Skeletal muscle satellite cell (primary cell): ENCODE measurements around the gene ATXN1.

Source experiments
- H3K27me3 ChIP-seq: 2 replicates; pipeline ENCODE4 v1.7.0; 2013; ENCODE audit warnings: low read length; ENCODE audit not compliant: control insufficient read depth, insufficient read depth
- H3K36me3 ChIP-seq: 2 replicates; pipeline ENCODE4 v1.7.0; 2013; ENCODE audit warnings: mild to moderate bottlenecking, control low read depth, low read length; ENCODE audit not compliant: insufficient read depth
- H3K4me1 ChIP-seq: 2 replicates; pipeline ENCODE4 v1.7.0; 2013; ENCODE audit warnings: low read length; ENCODE audit not compliant: control insufficient read depth, insufficient read depth
- H3K4me2 ChIP-seq: 2 replicates; pipeline ENCODE4 v1.7.0; 2013; ENCODE audit warnings: mild to moderate bottlenecking, low read length
- H3K4me3 ChIP-seq: 2 replicates; pipeline ENCODE4 v1.7.0; 2013; ENCODE audit warnings: low read length
- H3K9ac ChIP-seq: 2 replicates; pipeline ENCODE4 v1.7.0; 2013; ENCODE audit warnings: mild to moderate bottlenecking, low read depth, low read length, moderate library complexity
- H3K9me3 ChIP-seq: replicated peaks from 2 replicates; pipeline ENCODE4 v1.7.0; 2013; ENCODE audit warnings: mild to moderate bottlenecking, control low read depth, low read length

The ATXN1 gene

DNA sequence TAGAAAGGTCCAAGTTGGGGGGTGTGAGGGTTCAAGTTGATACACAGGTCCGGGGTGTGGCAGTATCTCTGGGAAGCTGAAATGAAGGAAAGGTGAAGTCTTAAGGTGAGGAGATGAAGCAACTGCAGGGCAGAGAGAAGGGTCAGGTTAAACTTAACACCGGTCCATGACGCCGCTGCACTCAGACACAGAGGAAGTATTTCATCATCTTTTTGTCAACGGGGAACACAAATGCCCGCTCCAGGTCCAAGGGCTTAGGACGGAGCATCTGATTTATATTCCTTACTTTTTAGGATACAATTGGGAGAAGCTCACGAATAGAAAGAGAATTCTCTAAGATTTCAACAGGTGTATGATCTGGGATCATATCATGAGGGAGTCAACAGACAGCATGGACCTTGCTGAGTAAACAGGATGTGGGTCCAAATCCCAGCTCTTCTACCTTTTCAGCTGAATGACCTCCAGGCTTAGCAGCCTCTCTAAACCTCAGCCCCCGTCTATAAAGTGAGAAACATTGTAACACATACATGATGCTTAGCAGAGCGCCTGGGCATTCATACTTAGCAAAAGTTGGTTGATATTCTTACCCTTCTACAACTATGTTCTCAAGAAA is 197.5 kb downstream of the ATXN1 start:
- Histone ChIP-seq H3K4me2 (no peak overlapping the region), H3K4me1 (peaks cover 5% of the 10 kb centered on the region), H3K9ac (no peak overlapping the region), H3K27me3 (no peaks in the 10 kb centered on the region), H3K4me3 (no peak overlapping the region), H3K36me3 (no peaks in the 10 kb centered on the region), H3K9me3 (no peaks in the 10 kb centered on the region)

DNA sequence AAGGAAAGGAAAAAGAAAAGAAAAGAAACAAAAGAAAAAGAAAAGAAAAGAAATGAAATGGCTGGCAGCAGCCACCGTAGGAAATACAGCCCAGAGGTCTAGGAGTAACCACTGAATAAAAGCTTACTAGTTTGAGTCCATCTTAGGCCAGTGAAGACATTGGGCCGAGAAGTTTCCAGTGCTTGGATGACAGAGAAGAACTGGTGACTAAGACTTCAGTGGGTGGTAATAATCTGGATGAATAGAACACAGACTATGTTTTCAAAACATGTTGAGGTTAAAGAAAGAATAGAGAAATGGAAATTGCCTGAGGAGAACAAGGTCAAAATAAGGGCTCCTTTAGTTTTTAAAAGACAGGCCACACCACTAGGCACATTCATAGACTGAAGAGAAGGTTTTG is 198.8 kb downstream of the ATXN1 start:
- H3K27me3 ChIP-seq, result no peaks in the 10 kb centered on the region
- H3K9ac ChIP-seq, result no peak overlapping the region
- no peaks in the 10 kb centered on the region for H3K9me3 ChIP-seq
- no peaks in the 10 kb centered on the region for H3K36me3 ChIP-seq
- H3K4me2 ChIP-seq, result no peak overlapping the region
- H3K4me1 ChIP-seq, result peaks cover 5% of the 10 kb centered on the region
- no peak overlapping the region for H3K4me3 ChIP-seq

DNA sequence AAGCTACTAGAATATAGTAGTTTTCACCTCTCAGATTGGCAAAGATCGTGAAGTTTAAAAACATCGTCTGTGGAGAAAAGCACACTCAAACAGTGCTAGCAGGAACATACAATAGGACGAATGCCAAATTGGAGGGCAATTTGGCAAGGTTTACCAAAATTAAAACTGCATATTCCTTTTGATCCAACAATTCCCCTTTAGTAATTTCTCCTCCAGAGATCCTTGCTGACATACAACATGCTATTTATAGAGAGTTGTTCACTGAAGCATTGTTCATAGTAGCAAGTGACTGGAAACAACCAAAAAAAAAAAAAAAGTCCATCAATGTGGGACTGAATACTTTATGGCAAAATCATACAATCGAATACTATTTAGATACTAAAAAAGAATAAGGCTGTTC is 202.2 kb downstream of the ATXN1 start:
- Histone ChIP-seq H3K4me3 (no peak overlapping the region), H3K27me3 (no peaks in the 10 kb centered on the region), H3K4me1 (peaks cover 5% of the 10 kb centered on the region), H3K36me3 (no peaks in the 10 kb centered on the region), H3K9ac (no peak overlapping the region), H3K4me2 (no peak overlapping the region), H3K9me3 (no peaks in the 10 kb centered on the region)

DNA sequence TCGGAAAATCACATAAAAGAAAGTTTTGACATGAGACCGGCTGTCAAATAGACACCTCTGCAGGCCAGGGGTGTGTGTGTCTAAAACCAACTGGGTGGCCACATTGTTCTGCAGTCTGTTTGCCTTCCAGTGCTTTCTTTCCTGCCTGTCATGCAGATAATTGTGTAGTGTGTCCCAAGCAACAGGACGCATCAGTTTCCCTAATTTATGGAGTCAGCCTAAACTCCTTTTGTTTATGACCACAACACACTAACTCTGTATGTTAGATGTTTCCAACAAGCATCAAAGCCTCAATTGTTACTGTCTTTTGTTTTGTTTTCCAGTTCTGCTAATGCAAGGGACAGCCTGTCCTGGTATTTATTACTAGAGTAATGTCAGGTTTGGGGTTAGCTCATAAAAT is 205.7 kb downstream of the ATXN1 start:
- Histone ChIP-seq H3K9ac (no peak overlapping the region), H3K4me2 (no peak overlapping the region), H3K36me3 (no peaks in the 10 kb centered on the region), H3K9me3 (no peaks in the 10 kb centered on the region), H3K27me3 (no peaks in the 10 kb centered on the region), H3K4me3 (no peak overlapping the region), H3K4me1 (no peaks in the 10 kb centered on the region)

DNA sequence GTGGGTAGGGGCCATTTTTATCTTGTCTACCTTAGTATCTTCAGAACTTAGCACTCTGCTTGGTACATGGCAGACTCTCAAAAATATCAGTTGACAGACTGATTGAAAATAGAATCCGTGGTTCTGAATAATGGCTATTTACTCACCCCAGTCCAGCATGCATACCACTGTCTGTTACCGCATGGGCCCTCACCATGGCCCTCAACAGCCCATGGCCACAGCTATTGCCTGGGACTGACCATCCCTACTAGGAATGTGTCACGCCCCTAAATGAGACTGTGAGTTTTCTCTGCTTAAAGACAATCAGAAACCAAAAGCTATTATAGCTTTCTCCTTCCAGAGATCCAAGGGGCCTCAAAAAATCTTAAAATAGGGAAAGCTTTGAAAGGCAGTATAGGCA is 207.7 kb downstream of the ATXN1 start:
- Histone ChIP-seq H3K4me1 (no peaks in the 10 kb centered on the region), H3K9me3 (no peaks in the 10 kb centered on the region), H3K4me2 (no peak overlapping the region), H3K4me3 (no peak overlapping the region), H3K9ac (no peak overlapping the region), H3K36me3 (no peaks in the 10 kb centered on the region), H3K27me3 (no peaks in the 10 kb centered on the region)

DNA sequence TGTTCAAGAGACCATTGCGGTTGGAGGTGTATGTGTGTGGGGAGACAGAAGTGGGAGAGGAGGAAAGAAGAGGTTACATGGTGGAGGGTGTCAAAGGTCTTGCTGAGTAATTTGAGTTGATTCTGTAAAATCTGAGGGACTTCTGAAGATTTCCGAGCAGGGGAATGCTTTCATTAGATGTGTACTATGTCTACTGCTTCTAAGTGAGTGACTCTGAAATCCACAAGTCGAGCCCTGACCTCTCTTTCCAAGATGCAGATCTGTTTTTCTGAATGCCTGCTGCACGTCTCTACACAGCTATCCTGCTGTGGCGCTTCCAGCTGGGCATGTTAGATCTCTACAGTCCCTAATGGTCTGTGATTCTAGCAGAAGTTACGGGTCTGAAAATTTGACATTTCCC is 209.8 kb downstream of the ATXN1 start:
- no peaks in the 10 kb centered on the region for H3K9me3 ChIP-seq

DNA sequence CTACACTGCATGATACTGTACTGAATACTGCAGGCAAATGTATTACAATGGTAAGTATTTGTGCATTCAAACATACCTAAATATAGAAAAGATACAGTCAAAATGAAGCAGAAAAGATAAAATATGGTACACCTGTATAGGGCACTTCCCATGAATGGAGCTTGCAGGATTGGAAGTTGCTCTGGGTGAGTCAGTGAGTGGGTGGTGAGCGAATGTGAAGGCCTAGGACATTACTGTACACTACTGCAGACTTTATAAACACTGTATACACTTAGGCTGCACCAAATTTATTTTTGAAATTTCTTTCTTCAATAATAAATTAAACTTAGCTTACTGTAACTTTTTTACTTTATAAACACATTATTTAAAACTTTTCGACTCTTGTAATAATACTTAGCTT is 213.1 kb downstream of the ATXN1 start:
- Histone ChIP-seq H3K4me1 (no peaks in the 10 kb centered on the region), H3K4me3 (no peak overlapping the region), H3K36me3 (no peaks in the 10 kb centered on the region), H3K4me2 (no peak overlapping the region), H3K9me3 (no peaks in the 10 kb centered on the region), H3K27me3 (no peaks in the 10 kb centered on the region), H3K9ac (no peak overlapping the region)

More for the DNA sequence above, 209.8 kb downstream of the ATXN1 start:
- H3K9ac ChIP-seq, result no peak overlapping the region
- H3K4me2 ChIP-seq, result no peak overlapping the region
- H3K36me3 ChIP-seq, result no peaks in the 10 kb centered on the region
- no peaks in the 10 kb centered on the region for H3K27me3 ChIP-seq
- no peak overlapping the region for H3K4me3 ChIP-seq
- no peaks in the 10 kb centered on the region for H3K4me1 ChIP-seq

DNA sequence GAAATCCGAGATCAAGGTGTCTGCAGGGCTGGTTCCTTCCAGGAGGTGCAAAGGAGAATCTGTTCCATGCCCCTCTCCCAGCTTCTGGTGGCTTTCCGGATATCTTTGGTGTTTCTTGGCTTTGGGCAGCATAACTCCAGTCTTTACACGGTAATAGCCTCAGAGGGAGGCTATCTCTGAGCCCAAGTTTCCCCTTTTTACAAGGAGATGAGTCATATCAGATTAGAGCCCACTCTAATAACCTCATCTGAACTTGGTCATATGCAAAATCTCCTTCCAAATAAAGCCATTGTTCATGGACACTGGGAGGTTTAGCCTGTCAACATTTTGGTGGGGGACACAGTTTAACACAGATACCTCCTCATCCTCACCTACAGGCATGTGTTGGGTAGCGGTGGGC is 213.7 kb downstream of the ATXN1 start:
- Histone ChIP-seq H3K27me3 (no peaks in the 10 kb centered on the region), H3K9ac (no peak overlapping the region), H3K4me3 (no peak overlapping the region), H3K4me2 (no peak overlapping the region), H3K36me3 (no peaks in the 10 kb centered on the region), H3K9me3 (no peaks in the 10 kb centered on the region), H3K4me1 (no peaks in the 10 kb centered on the region)

DNA sequence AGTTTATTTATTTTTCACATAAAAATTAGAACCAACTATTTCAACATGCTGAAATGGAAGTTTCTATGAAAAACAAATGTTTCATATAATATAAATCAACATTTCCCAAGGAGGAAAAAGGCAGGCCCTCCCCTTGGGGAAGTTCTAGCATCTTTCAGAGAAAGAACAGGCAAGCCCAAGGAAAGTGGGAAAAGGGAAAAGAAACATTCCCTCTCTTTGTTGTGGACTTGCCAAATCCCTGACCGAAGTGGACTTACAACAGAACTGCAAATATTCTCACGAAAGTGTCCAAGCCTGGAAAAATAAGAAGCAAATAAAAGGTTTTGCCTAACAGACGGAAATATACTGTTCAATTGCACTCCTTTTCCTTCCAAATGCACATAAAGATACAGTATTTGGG is 214.4 kb downstream of the ATXN1 start:
- no peaks in the 10 kb centered on the region for H3K27me3 ChIP-seq
- no peak overlapping the region for H3K4me2 ChIP-seq
- H3K4me3 ChIP-seq, result no peak overlapping the region
- H3K36me3 ChIP-seq, result no peaks in the 10 kb centered on the region
- no peak overlapping the region for H3K9ac ChIP-seq
- no peaks in the 10 kb centered on the region for H3K9me3 ChIP-seq
- no peaks in the 10 kb centered on the region for H3K4me1 ChIP-seq

DNA sequence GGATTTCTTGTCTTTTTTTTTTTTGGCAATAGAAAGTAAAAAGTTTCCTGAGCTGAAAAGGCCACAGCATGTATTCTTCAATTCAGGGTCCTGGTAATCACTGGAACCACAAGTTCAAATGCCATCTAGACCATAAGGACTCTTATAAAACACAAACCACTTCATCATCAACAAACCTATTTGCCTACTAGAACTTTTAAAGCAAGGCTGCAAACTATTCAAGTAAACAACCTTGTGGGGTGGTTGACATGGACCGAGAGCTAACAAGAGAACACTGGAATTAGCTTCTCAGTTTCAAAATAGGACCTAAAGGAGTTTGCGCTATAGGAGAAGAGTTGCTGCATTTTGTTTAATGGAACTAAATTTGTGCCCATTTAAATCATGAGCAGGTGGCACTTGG is 215.9 kb downstream of the ATXN1 start:
- no peaks in the 10 kb centered on the region for H3K4me1 ChIP-seq
- no peaks in the 10 kb centered on the region for H3K27me3 ChIP-seq
- no peak overlapping the region for H3K4me3 ChIP-seq
- H3K9ac ChIP-seq, result no peak overlapping the region
- H3K4me2 ChIP-seq, result no peak overlapping the region
- H3K9me3 ChIP-seq, result no peaks in the 10 kb centered on the region
- no peaks in the 10 kb centered on the region for H3K36me3 ChIP-seq

DNA sequence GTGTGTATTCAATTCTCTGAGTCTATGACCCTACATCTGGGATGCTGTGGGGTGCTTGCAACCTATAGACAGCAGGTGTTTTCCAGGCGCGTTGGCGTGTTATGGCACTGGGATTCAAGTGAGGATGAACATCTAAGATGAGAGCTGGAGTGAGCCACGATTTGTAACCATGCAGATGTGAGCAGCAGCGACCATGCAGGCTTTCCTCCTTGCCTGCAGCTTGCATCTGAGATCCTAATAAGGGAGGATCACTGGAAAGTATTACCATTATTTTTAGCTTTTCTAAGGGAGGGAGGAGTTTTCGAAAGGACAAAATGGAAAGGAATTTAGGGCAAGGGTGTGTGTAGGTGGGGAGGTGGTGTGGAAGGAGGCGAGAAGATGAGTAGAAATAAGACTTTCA is 216.7 kb downstream of the ATXN1 start:
- no peak overlapping the region for H3K9ac ChIP-seq
- H3K9me3 ChIP-seq, result no peaks in the 10 kb centered on the region
- H3K4me3 ChIP-seq, result no peak overlapping the region
- no peaks in the 10 kb centered on the region for H3K36me3 ChIP-seq
- no peaks in the 10 kb centered on the region for H3K4me1 ChIP-seq
- H3K27me3 ChIP-seq, result no peaks in the 10 kb centered on the region
- no peak overlapping the region for H3K4me2 ChIP-seq

DNA sequence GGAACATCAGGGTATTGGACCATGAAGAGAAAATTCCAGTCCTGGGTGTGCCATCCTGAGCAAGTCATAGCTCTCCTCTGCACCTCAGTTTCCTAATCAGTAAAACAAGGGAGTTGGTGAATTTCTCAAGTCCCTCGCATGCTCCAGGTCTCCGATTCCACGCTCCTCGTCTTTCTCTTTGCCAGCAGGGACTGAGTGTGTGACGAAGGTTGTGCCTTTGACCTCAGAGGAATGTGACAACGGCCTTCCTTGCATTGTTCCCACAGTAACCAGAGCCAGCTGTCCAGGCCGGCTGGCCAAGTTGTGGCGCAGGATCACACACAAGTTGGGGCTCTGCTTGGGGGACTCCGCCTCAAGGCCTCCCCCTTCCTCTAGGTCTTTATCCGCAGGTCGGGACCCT is 217.3 kb downstream of the ATXN1 start:
- H3K4me3 ChIP-seq, result no peak overlapping the region
- H3K4me1 ChIP-seq, result no peaks in the 10 kb centered on the region
- H3K27me3 ChIP-seq, result no peaks in the 10 kb centered on the region
- H3K36me3 ChIP-seq, result no peaks in the 10 kb centered on the region
- H3K9me3 ChIP-seq, result no peaks in the 10 kb centered on the region
- no peak overlapping the region for H3K4me2 ChIP-seq
- H3K9ac ChIP-seq, result no peak overlapping the region
